ENCODE results near the gene ARID4A. TPM values are rescaled to one million over a fixed set of nuclear protein-coding genes. Genes with fewer than 3 reads are reported as not detected.
"Not testable (repeated sequence)": the region's sequence is repeated elsewhere in the genome, so short reads cannot be mapped to it uniquely, and the experiment has no call there.

ARID4A gene
- 10 to 100 TPM; 87.1 to 90.2 TPM for total RNA-seq
- 109 to 136 reads per million in 2 donors for total RNA-seq

GRCh38 chr14:58298477-58299400, at the start of gene ARID4A:
Gene ARID4A (plus strand): TSS chr14:58298555. CDS start chr14:58299855, 1,300 bp downstream.
- ATAC-seq: no peak
- peaks cover 25% of the 10 kb centered on the region for H3K4me1 Mint-ChIP-seq

GRCh38 chr14:58249611-58250010, 48.7 kb upstream of the ARID4A start:
- Mint-ChIP-seq H3K36me3 (ENCODE audit: low read depth) (no peaks in the 10 kb centered on the region), H3K4me3 (no peak overlapping the region), H3K27me3 (no peaks in the 10 kb centered on the region), H3K4me1 (peaks cover 27% of the 10 kb centered on the region), H3K27ac (peak overlapping the region; percentile 61)
- no peak for DNase-seq
- H3K9me3 ChIP-seq (ENCODE audit: control insufficient read depth, low read length, poor library complexity, severe bottlenecking): no peaks in the 10 kb centered on the region
- ATAC-seq: no peak

More at GRCh38 chr14:58298477-58299400, at the start of gene ARID4A:
- no peaks in the 10 kb centered on the region for H3K27me3 Mint-ChIP-seq
- peaks cover 3% of the 10 kb centered on the region for H3K36me3 Mint-ChIP-seq (ENCODE audit: low read depth)
- no peak within 1 kb of the TSS for H3K4me3 Mint-ChIP-seq
- peak; percentile 64 to 81 (median 65) for DNase-seq
- H3K9me3 ChIP-seq (ENCODE audit: control insufficient read depth, low read length, poor library complexity, severe bottlenecking): no peaks in the 10 kb centered on the region
- H3K27ac Mint-ChIP-seq: peak within 1 kb of the TSS; percentile 89

- H3K4me3 Mint-ChIP-seq: no peak overlapping the region
- ATAC-seq (peak; percentile 32), DNase-seq (no peak)
- H3K4me1 Mint-ChIP-seq: peaks cover 9% of the 10 kb centered on the region
- no peaks in the 10 kb centered on the region for H3K9me3 ChIP-seq (ENCODE audit: control insufficient read depth, low read length, poor library complexity, severe bottlenecking)
- no peak overlapping the region for H3K27ac Mint-ChIP-seq
- H3K36me3 Mint-ChIP-seq (ENCODE audit: low read depth): peaks cover 3% of the 10 kb centered on the region
- no peaks in the 10 kb centered on the region for H3K27me3 Mint-ChIP-seq
These were observed 40.2 kb upstream of the ARID4A start for GRCh38 chr14:58258156-58258555.

- Mint-ChIP-seq H3K27ac (peak overlapping the region; percentile 90), H3K4me1 (peaks cover 14% of the 10 kb centered on the region), H3K4me3 (peak overlapping the region; percentile 21), H3K36me3 (ENCODE audit: low read depth) (peaks cover 11% of the 10 kb centered on the region)
- H3K9me3 ChIP-seq (ENCODE audit: control insufficient read depth, low read length, poor library complexity, severe bottlenecking); DNase-seq; ATAC-seq; H3K27me3 Mint-ChIP-seq: not testable (repeated sequence)
These were observed 36.4 kb upstream of the ARID4A start for GRCh38 chr14:58262005-58262404.

GRCh38 chr14:58265401-58265800, 33.0 kb upstream of the ARID4A start:
- Mint-ChIP-seq H3K4me3 (no peak overlapping the region), H3K27ac (peak overlapping the region; percentile 63), H3K36me3 (ENCODE audit: low read depth) (peaks cover 7% of the 10 kb centered on the region), H3K4me1 (peaks cover 10% of the 10 kb centered on the region), H3K27me3 (no peaks in the 10 kb centered on the region)
- DNase-seq (no peak), ATAC-seq (no peak)
- H3K9me3 ChIP-seq (ENCODE audit: control insufficient read depth, low read length, poor library complexity, severe bottlenecking): no peaks in the 10 kb centered on the region

- Mint-ChIP-seq H3K4me1 (peaks cover 21% of the 10 kb centered on the region), H3K36me3 (ENCODE audit: low read depth) (peaks cover 7% of the 10 kb centered on the region), H3K4me3 (no peak overlapping the region), H3K27me3 (no peaks in the 10 kb centered on the region), H3K27ac (peak overlapping the region; percentile 16)
- no peaks in the 10 kb centered on the region for H3K9me3 ChIP-seq (ENCODE audit: control insufficient read depth, low read length, poor library complexity, severe bottlenecking)
- ATAC-seq (no peak), DNase-seq (no peak)
These were observed 27.7 kb upstream of the ARID4A start for GRCh38 chr14:58270628-58271027.

GRCh38 chr14:58272588-58273372, 25.6 kb upstream of the ARID4A start:
- H3K9me3 ChIP-seq (ENCODE audit: control insufficient read depth, low read length, poor library complexity, severe bottlenecking): no peaks in the 10 kb centered on the region
- H3K4me1 Mint-ChIP-seq: peaks cover 29% of the 10 kb centered on the region
- no peak for DNase-seq
- H3K27me3 Mint-ChIP-seq: no peaks in the 10 kb centered on the region
- H3K36me3 Mint-ChIP-seq (ENCODE audit: low read depth): no peaks in the 10 kb centered on the region
- H3K4me3 Mint-ChIP-seq: no peak overlapping the region
- peak overlapping the region; percentile 2 for H3K27ac Mint-ChIP-seq
- no peak for ATAC-seq

GRCh38 chr14:58274881-58275280, 23.5 kb upstream of the ARID4A start:
- no peak for DNase-seq
- H3K9me3 ChIP-seq (ENCODE audit: control insufficient read depth, low read length, poor library complexity, severe bottlenecking): no peaks in the 10 kb centered on the region
- ATAC-seq: no peak
- Mint-ChIP-seq H3K36me3 (ENCODE audit: low read depth) (no peaks in the 10 kb centered on the region), H3K4me1 (peaks cover 33% of the 10 kb centered on the region), H3K27me3 (no peaks in the 10 kb centered on the region), H3K4me3 (no peak overlapping the region), H3K27ac (peak overlapping the region; percentile 83)

- Mint-ChIP-seq H3K4me1 (peaks cover 29% of the 10 kb centered on the region), H3K27me3 (no peaks in the 10 kb centered on the region), H3K36me3 (ENCODE audit: low read depth) (no peaks in the 10 kb centered on the region), H3K4me3 (peak overlapping the region; percentile 75), H3K27ac (peak overlapping the region; percentile 83)
- ATAC-seq (peak; percentile 56), DNase-seq (no peak)
- H3K9me3 ChIP-seq (ENCODE audit: control insufficient read depth, low read length, poor library complexity, severe bottlenecking): no peaks in the 10 kb centered on the region
These were observed 22.7 kb upstream of the ARID4A start for GRCh38 chr14:58275527-58276190.

GRCh38 chr14:58276208-58276607, 22.1 kb upstream of the ARID4A start:
- no peaks in the 10 kb centered on the region for H3K9me3 ChIP-seq (ENCODE audit: control insufficient read depth, low read length, poor library complexity, severe bottlenecking)
- Mint-ChIP-seq H3K27me3 (no peaks in the 10 kb centered on the region), H3K36me3 (ENCODE audit: low read depth) (peaks cover 3% of the 10 kb centered on the region), H3K27ac (peak overlapping the region; percentile 83), H3K4me1 (peaks cover 34% of the 10 kb centered on the region), H3K4me3 (peak overlapping the region; percentile 19)
- ATAC-seq (no peak), DNase-seq (no peak)

- no peak overlapping the region for H3K4me3 Mint-ChIP-seq
- ATAC-seq (no peak), DNase-seq (no peak)
- H3K27me3 Mint-ChIP-seq: no peaks in the 10 kb centered on the region
- peak overlapping the region; percentile 92 for H3K27ac Mint-ChIP-seq
- H3K9me3 ChIP-seq (ENCODE audit: control insufficient read depth, low read length, poor library complexity, severe bottlenecking): no peaks in the 10 kb centered on the region
- H3K36me3 Mint-ChIP-seq (ENCODE audit: low read depth): peaks cover 5% of the 10 kb centered on the region
- H3K4me1 Mint-ChIP-seq: peaks cover 49% of the 10 kb centered on the region
These were observed 20.2 kb upstream of the ARID4A start for GRCh38 chr14:58278177-58278576.

- H3K9me3 ChIP-seq (ENCODE audit: control insufficient read depth, low read length, poor library complexity, severe bottlenecking): no peaks in the 10 kb centered on the region
- Mint-ChIP-seq H3K4me1 (peaks cover 51% of the 10 kb centered on the region), H3K36me3 (ENCODE audit: low read depth) (peaks cover 12% of the 10 kb centered on the region), H3K27me3 (no peaks in the 10 kb centered on the region), H3K27ac (peak overlapping the region; percentile 92), H3K4me3 (peak overlapping the region; percentile 85)
- DNase-seq: no peak
- ATAC-seq: peak; percentile 81
These were observed 17.2 kb upstream of the ARID4A start for GRCh38 chr14:58280954-58281787.

Data from T-helper 17 cell (primary cell).